HFF-Myc (cell line): ENCODE data around the gene ERI3.

ENCODE experiments used
- DNase-seq: peaks from one replicate; pipeline ENCODE4 v3.0.0-alpha.2; 2011; ENCODE audit warnings: low read depth; ENCODE audit errors: extremely low read depth
- H3K4me3 ChIP-seq: replicated peaks from 2 replicates; pipeline ENCODE4 v1.5.1; 2011; ENCODE audit warnings: low read depth, mild to moderate bottlenecking, control low read depth, low read length
- TF ChIP-seq, protein P1 (sequence below): IDR thresholded peaks from 2 replicates; pipeline ENCODE4 v1.5.1; 2012; ENCODE audit warnings: mild to moderate bottlenecking, low read depth, low read length, control low read depth; ENCODE audit errors: missing control alignments

The ERI3 gene

GRCh38 chr1:44250068-44250781 is 104.8 kb downstream of the ERI3 start:
- H3K4me3 ChIP-seq = no peak overlapping the region
- TF ChIP-seq, protein P1, sequence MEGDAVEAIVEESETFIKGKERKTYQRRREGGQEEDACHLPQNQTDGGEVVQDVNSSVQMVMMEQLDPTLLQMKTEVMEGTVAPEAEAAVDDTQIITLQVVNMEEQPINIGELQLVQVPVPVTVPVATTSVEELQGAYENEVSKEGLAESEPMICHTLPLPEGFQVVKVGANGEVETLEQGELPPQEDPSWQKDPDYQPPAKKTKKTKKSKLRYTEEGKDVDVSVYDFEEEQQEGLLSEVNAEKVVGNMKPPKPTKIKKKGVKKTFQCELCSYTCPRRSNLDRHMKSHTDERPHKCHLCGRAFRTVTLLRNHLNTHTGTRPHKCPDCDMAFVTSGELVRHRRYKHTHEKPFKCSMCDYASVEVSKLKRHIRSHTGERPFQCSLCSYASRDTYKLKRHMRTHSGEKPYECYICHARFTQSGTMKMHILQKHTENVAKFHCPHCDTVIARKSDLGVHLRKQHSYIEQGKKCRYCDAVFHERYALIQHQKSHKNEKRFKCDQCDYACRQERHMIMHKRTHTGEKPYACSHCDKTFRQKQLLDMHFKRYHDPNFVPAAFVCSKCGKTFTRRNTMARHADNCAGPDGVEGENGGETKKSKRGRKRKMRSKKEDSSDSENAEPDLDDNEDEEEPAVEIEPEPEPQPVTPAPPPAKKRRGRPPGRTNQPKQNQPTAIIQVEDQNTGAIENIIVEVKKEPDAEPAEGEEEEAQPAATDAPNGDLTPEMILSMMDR = no peak
- no peak for DNase-seq

DNA sequence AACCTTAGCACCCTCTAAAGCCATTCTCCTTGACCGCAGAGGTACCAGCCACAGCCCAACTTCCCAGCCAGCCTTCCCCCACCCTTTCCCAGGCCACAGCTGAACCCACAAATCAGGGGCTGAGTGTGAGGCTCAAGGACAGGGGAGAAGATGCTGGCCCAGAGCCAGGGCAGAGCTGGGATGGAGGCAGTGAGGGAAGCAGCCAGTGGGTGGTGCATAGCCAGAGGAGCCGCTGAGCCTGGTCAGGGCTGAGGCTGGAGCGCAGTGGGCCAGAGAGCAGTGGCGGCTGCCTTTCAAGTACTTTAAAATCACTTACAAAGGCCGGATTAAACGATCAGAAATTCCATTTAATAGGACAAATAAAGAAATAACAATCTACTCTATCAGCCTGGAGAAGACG is 105.5 kb downstream of the ERI3 start:
- TF ChIP-seq, protein P1 = no peak
- no peak overlapping the region for H3K4me3 ChIP-seq
- no peak for DNase-seq

DNA sequence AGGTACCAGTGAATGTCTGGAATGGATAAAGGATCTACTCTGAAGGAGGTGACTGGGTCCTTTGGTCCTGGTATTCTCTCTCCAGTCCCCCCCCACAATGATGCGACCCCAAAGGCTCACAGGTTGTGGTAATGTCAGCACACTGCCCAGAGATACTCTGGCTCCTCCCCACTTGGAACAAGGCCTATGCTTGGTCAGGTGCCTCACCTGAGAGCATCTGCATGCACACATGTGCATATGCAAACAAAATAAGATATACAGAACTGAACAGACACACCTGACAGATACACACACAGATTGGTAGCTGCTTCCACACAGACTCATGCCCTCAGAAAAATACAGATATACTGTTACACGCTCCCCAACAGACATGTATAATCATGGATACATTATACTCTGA is 108.3 kb downstream of the ERI3 start:
- DNase-seq = no peak
- TF ChIP-seq, protein P1 = no peak
- H3K4me3 ChIP-seq = no peak overlapping the region

DNA sequence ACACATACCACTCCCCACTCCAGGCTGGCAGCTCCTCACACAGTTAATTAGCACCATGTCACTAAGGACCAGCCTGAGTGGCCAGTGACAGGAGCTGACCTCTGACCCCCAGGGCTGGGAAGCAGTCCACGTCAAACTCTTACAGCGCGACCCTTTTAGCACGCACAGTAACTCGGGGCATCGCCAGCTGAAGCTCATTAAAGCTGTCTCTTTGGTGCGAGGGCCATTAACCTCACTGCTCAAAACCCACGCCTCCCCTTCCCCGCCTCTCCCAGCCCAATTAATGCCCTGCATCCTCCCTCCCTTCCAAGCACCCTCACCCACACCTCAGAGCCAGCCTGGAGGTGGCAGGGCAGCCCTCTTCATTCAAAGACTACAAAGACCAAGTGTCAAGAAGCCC is 110.1 kb downstream of the ERI3 start:
- DNase-seq = no peak
- TF ChIP-seq, protein P1 = no peak

GRCh38 chr1:44243782-44244495 is 111.1 kb downstream of the ERI3 start:
- TF ChIP-seq, protein P1 = no peak
- no peak overlapping the region for H3K4me3 ChIP-seq
- no peak for DNase-seq

More for the DNA sequence above, 110.1 kb downstream of the ERI3 start:
- H3K4me3 ChIP-seq = no peak overlapping the region

- no peak overlapping the region for H3K4me3 ChIP-seq
- DNase-seq = no peak
- TF ChIP-seq, protein P1 = no peak
These were observed 112.3 kb downstream of the ERI3 start for GRCh38 chr1:44242746-44243145.
